ENCODE results near the gene AOX1. TPM values are rescaled to one million over a fixed set of nuclear protein-coding genes. Genes with fewer than 3 reads are reported as not detected.
"Not testable (repeated sequence)": the region's sequence is repeated elsewhere in the genome, so short reads cannot be mapped to it uniquely, and the experiment has no call there.

The AOX1 gene
- total RNA-seq, 4 donors from 2014 or later: 22.1 to 41.8 (median 34.0) TPM

DNA sequence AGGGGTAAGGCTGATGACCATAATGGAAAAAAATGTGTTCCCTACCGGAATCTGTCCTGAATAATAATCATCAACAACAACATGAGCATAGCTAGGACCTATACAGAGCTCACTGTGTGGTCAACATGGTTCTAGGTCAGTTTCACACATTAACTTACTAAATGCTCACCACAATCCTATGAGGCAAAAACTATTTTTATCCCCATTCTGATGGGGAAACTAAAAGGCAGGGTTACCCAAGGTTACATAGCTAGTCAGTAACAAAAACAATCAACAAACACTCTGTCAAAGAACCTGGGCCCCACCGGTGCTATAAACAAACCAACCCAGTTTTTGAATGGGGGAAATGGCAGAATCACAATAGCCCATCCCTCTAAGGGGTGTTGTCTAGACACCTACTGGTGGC is 40.1 kb downstream of the AOX1 start:
- H3K36me3 ChIP-seq: no peaks in the 10 kb centered on the region
- H3K9me3 ChIP-seq: no peaks in the 10 kb centered on the region
- intact Hi-C loops (cut with DNase I; ENCODE audit: low total_unique reads): no loop called here
- TF ChIP-seq, protein P1, sequence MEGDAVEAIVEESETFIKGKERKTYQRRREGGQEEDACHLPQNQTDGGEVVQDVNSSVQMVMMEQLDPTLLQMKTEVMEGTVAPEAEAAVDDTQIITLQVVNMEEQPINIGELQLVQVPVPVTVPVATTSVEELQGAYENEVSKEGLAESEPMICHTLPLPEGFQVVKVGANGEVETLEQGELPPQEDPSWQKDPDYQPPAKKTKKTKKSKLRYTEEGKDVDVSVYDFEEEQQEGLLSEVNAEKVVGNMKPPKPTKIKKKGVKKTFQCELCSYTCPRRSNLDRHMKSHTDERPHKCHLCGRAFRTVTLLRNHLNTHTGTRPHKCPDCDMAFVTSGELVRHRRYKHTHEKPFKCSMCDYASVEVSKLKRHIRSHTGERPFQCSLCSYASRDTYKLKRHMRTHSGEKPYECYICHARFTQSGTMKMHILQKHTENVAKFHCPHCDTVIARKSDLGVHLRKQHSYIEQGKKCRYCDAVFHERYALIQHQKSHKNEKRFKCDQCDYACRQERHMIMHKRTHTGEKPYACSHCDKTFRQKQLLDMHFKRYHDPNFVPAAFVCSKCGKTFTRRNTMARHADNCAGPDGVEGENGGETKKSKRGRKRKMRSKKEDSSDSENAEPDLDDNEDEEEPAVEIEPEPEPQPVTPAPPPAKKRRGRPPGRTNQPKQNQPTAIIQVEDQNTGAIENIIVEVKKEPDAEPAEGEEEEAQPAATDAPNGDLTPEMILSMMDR (IDR thresholded peaks at IDR 0.05 in 4 of 5, conservative IDR thresholded peaks at IDR 0.05 in 1 of 5): no peak
- no peak for TF ChIP-seq POLR2A (IDR thresholded peaks at IDR 0.05)
- ATAC-seq (peak in 1 of 2 donors; percentile 30), DNase-seq (no peak)
- H3K4me1 ChIP-seq: no peaks in the 10 kb centered on the region
- no peaks in the 10 kb centered on the region for H3K27me3 ChIP-seq
- in situ Hi-C loops (cut with MboI; ENCODE audit: low sequenced_read_pairs in 4 of 4): no loop called here
- H3K27ac ChIP-seq: no peak overlapping the region
- H3K4me3 ChIP-seq: no peak overlapping the region

DNA sequence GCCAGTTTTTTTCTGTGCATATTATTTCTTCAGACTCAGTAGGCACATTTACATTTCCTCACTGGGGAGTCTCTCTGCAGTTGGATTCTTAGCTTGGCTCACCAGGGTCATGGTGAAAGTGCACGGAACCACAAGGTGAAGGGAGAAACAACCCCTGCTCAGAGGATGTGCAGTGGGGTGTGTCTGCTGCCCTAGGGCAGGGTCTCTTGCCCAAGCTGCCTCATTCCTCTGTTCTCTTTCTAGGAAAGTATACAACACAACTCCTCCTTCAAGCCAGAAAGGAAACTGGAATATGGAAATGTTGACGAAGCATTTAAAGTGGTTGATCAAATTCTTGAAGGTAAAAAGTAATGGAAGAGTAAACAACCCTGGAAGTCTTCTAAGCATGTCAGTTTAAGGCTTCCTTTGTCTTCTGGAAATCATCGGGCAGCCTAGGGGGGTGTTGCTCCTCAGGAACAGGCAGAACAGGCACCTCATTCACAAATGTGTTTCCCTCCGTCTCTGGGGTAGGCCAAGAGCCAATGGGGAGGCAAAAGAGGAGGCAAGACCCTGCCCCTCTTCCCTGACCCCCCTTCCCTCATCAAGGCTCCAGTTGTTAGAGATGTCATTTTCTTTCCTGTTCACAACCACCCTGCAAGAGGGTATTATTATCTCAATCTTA is 41.4 kb downstream of the AOX1 start:
- H3K27ac ChIP-seq: no peak overlapping the region
- DNase-seq (no peak), ATAC-seq (no peak)
- no peak overlapping the region for H3K4me3 ChIP-seq
- no peaks in the 10 kb centered on the region for H3K27me3 ChIP-seq
- TF ChIP-seq, protein P1 (IDR thresholded peaks at IDR 0.05 in 4 of 5, conservative IDR thresholded peaks at IDR 0.05 in 1 of 5): no peak
- TF ChIP-seq POLR2A (IDR thresholded peaks at IDR 0.05): no peak
- H3K4me1 ChIP-seq: no peaks in the 10 kb centered on the region
- H3K9me3 ChIP-seq: no peaks in the 10 kb centered on the region
- in situ Hi-C loops (cut with MboI; ENCODE audit: low sequenced_read_pairs in 4 of 4): no loop called here
- H3K36me3 ChIP-seq: no peaks in the 10 kb centered on the region
- intact Hi-C loops (cut with DNase I; ENCODE audit: low total_unique reads): no loop called here

DNA sequence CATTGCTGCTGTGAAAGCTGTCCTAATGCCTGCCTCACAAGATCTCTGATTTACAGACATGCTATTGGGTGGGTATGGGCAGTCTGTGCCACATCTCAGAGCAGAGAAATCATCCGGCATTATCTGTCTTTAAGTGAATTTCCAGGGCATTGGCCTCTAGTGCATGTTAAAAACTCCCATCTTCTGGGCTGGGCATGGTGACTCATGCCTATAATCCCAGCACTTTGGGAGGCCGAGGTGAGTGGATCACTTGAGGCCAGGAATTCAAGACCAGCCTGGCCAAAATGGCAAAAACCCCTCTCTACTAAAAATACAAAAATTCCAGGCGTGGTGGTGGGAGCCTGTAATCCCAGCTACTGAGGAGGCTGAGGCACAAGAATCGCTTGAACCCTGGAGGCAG is 42.6 kb downstream of the AOX1 start:
- in situ Hi-C loops (cut with MboI; ENCODE audit: low sequenced_read_pairs in 4 of 4): not testable (repeated sequence)

DNA sequence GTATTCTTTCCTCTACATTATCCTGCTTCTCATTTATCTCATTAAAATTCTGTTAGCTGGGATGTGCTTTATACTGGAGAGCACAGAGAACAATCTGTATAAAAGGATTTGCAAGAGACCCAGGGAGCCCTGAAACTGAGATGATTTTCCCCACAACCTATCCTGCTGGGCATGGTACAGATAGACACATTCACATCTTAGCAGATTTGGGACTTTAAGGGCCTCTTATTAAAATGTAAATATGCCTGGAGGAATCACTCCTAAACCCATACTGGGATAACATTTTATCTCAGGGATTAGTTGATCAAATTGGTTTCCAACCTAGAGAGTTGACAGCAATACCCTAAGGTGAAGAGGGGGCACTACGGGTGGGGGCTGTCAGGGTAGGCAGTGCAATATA is 45.5 kb downstream of the AOX1 start:
- Histone ChIP-seq H3K36me3 (no peaks in the 10 kb centered on the region), H3K4me1 (no peaks in the 10 kb centered on the region), H3K27me3 (no peaks in the 10 kb centered on the region), H3K9me3 (no peaks in the 10 kb centered on the region), H3K27ac (no peak overlapping the region), H3K4me3 (no peak overlapping the region)
- DNase-seq: no peak
- TF ChIP-seq POLR2A (IDR thresholded peaks at IDR 0.05): no peak
- TF ChIP-seq, protein P1 (IDR thresholded peaks at IDR 0.05 in 4 of 5, conservative IDR thresholded peaks at IDR 0.05 in 1 of 5): no peak
- intact Hi-C loops (cut with DNase I; ENCODE audit: low total_unique reads) (no loop called here), in situ Hi-C loops (cut with MboI; ENCODE audit: low sequenced_read_pairs in 4 of 4) (no loop called here)
- ATAC-seq: no peak

More for the DNA sequence above, 42.6 kb downstream of the AOX1 start:
- DNase-seq; intact Hi-C loops (cut with DNase I; ENCODE audit: low total_unique reads); H3K36me3 ChIP-seq; H3K9me3 ChIP-seq; H3K4me1 ChIP-seq; H3K4me3 ChIP-seq; ATAC-seq; H3K27me3 ChIP-seq; H3K27ac ChIP-seq: not testable (repeated sequence)

DNA sequence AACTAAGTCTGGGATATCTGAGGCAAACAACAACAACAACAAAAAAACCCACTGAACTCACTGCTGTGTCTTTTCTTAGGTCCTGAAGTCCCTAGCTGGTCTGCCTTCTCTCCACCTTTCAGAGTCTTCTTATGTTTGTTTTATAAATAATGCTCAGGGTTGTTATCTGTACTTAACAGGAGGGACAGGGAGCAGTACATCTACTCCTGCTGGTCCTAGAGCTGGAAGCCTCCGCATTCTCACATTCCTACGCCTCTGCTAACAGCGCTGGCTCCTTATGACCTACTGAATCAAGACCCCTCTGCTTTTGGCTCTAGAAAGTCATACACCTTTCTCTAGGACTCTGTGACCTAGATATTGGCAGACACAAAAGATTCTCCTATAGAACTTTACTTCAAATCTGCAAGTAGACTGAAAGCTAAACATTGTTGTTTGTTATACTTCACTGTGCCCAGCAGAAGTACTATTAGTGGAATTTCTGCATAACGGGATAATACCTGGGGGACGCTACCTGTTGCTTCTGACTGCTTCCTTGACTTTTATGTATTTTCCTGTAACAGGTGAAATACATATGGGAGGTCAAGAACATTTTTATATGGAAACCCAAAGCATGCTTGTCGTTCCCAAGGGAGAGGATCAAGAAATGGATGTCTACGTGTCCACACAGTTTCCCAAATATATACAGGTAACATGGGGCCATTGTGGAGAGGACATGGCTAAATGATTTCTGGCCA is 48.6 kb downstream of the AOX1 start:
- Histone ChIP-seq H3K36me3 (no peaks in the 10 kb centered on the region), H3K9me3 (no peaks in the 10 kb centered on the region), H3K27me3 (no peaks in the 10 kb centered on the region), H3K4me1 (no peaks in the 10 kb centered on the region), H3K4me3 (no peak overlapping the region), H3K27ac (no peak overlapping the region)
- no peak for ATAC-seq
- DNase-seq: no peak
- no peak for TF ChIP-seq POLR2A (IDR thresholded peaks at IDR 0.05)
- TF ChIP-seq, protein P1 (IDR thresholded peaks at IDR 0.05 in 4 of 5, conservative IDR thresholded peaks at IDR 0.05 in 1 of 5): no peak
- in situ Hi-C loops (cut with MboI; ENCODE audit: low sequenced_read_pairs in 4 of 4): no loop called here
- intact Hi-C loops (cut with DNase I; ENCODE audit: low total_unique reads): no loop called here

Data from gastrocnemius medialis (tissue), 4 donors.